Activated T-helper 2 cell treated with anti-CD3 and anti-CD28 coated beads, Interferon-gamma antibody, Interleukin-2, Interleukin-4, amounts not matched to agents 10 μg/mL and 5 μg/mL and 100 μg/mL, durations not matched to agents 14 hours and 24 hours and 36 hours (primary cell): ENCODE data around the gene CCDC190. TPM values are rescaled to one million over a fixed set of nuclear protein-coding genes. Genes with fewer than 3 reads are reported as not detected.
"Not testable (repeated sequence)": the region's sequence is repeated elsewhere in the genome, so short reads cannot be mapped to it uniquely, and the experiment has no call there.

ENCODE experiments used
- DNase-seq: peaks from one replicate; pipeline ENCODE4 v3.0.0; 2021; ENCODE audit warnings: low spot score
- H3K27ac Mint-ChIP-seq: one replicate; pipeline ENCODE4 v1.8.0; 2021; ENCODE audit warnings: mixed read lengths
- H3K27me3 Mint-ChIP-seq: one replicate; pipeline ENCODE4 v1.8.0; 2021; ENCODE audit warnings: low read depth, mixed read lengths
- H3K36me3 Mint-ChIP-seq: one replicate; pipeline ENCODE4 v1.8.0; 2021; ENCODE audit warnings: low read depth, mixed read lengths
- H3K4me1 Mint-ChIP-seq: one replicate; pipeline ENCODE4 v1.8.0; 2021; ENCODE audit warnings: low read depth, mixed read lengths
- H3K4me3 Mint-ChIP-seq: one replicate; pipeline ENCODE4 v1.8.0; 2021; ENCODE audit warnings: low read depth, mild to moderate bottlenecking, moderate library complexity, mixed read lengths
- H3K9me3 Mint-ChIP-seq: one replicate; pipeline ENCODE4 v1.8.0; 2021; ENCODE audit warnings: mixed read lengths
- intact Hi-C: fragments of 100-400 bp; cut with micrococcal nuclease; formaldehyde crosslinking; loops from one replicate; pipeline ENCODE4 v1.15.1; 2023
- total RNA-seq: library from RNA; stranded (reverse); gene quantifications from 2 replicates; pipeline ENCODE4 v1.2.3, GENCODE V29; 2022

The CCDC190 gene
- total RNA-seq, 1 donor from 2014 or later = not detected

- Mint-ChIP-seq H3K4me1 (no peaks in the 10 kb centered on the region), H3K27ac (no peak overlapping the region), H3K9me3 (no peaks in the 10 kb centered on the region), H3K4me3 (no peak overlapping the region), H3K36me3 (no peaks in the 10 kb centered on the region), H3K27me3 (peaks cover 6% of the 10 kb centered on the region)
- intact Hi-C loops = no loop called here
- no peak for DNase-seq
Measured at GRCh38 chr1:162892906-162893611, 32.1 kb upstream of the CCDC190 start.

- Mint-ChIP-seq H3K27me3 (peaks cover 6% of the 10 kb centered on the region), H3K27ac (no peak overlapping the region), H3K4me3 (no peak overlapping the region), H3K4me1 (no peaks in the 10 kb centered on the region), H3K9me3 (no peaks in the 10 kb centered on the region), H3K36me3 (no peaks in the 10 kb centered on the region)
- no peak for DNase-seq
- intact Hi-C loops = no loop called here
Measured at GRCh38 chr1:162889989-162890388, 29.0 kb upstream of the CCDC190 start.

- Mint-ChIP-seq H3K27me3 (no peaks in the 10 kb centered on the region), H3K9me3 (no peaks in the 10 kb centered on the region), H3K36me3 (no peaks in the 10 kb centered on the region), H3K27ac (no peak overlapping the region), H3K4me3 (no peak overlapping the region), H3K4me1 (no peaks in the 10 kb centered on the region)
- DNase-seq = no peak
- intact Hi-C loops = no loop called here
Measured at GRCh38 chr1:162886705-162887104, 25.7 kb upstream of the CCDC190 start.

GRCh38 chr1:162885265-162885664 lies 24.3 kb upstream of the CCDC190 start:
- intact Hi-C loops = no loop called here
- no peaks in the 10 kb centered on the region for H3K27me3 Mint-ChIP-seq
- H3K4me3 Mint-ChIP-seq = no peak overlapping the region
- no peaks in the 10 kb centered on the region for H3K4me1 Mint-ChIP-seq
- H3K36me3 Mint-ChIP-seq = no peaks in the 10 kb centered on the region
- no peaks in the 10 kb centered on the region for H3K9me3 Mint-ChIP-seq
- H3K27ac Mint-ChIP-seq = no peak overlapping the region
- no peak for DNase-seq

- H3K27me3 Mint-ChIP-seq = no peaks in the 10 kb centered on the region
- no peaks in the 10 kb centered on the region for H3K4me1 Mint-ChIP-seq
- no peak for DNase-seq
- H3K9me3 Mint-ChIP-seq = no peaks in the 10 kb centered on the region
- intact Hi-C loops = no loop called here
- H3K27ac Mint-ChIP-seq = no peak overlapping the region
- H3K36me3 Mint-ChIP-seq = no peaks in the 10 kb centered on the region
- H3K4me3 Mint-ChIP-seq = no peak overlapping the region
Measured at GRCh38 chr1:162884831-162885230, 23.9 kb upstream of the CCDC190 start.

GRCh38 chr1:162882248-162882674 lies 21.3 kb upstream of the CCDC190 start:
- intact Hi-C loops = no loop called here
- H3K27ac Mint-ChIP-seq = no peak overlapping the region
- H3K4me1 Mint-ChIP-seq = no peaks in the 10 kb centered on the region
- H3K27me3 Mint-ChIP-seq = peaks cover 8% of the 10 kb centered on the region
- no peaks in the 10 kb centered on the region for H3K36me3 Mint-ChIP-seq
- DNase-seq = no peak
- no peak overlapping the region for H3K4me3 Mint-ChIP-seq
- H3K9me3 Mint-ChIP-seq = no peaks in the 10 kb centered on the region

GRCh38 chr1:162881590-162881989 lies 20.6 kb upstream of the CCDC190 start:
- H3K36me3 Mint-ChIP-seq = no peaks in the 10 kb centered on the region
- H3K27ac Mint-ChIP-seq = no peak overlapping the region
- no peaks in the 10 kb centered on the region for H3K9me3 Mint-ChIP-seq
- H3K4me1 Mint-ChIP-seq = no peaks in the 10 kb centered on the region
- intact Hi-C loops = no loop called here
- DNase-seq = no peak
- peaks cover 9% of the 10 kb centered on the region for H3K27me3 Mint-ChIP-seq
- H3K4me3 Mint-ChIP-seq = no peak overlapping the region

GRCh38 chr1:162880617-162881016 lies 19.6 kb upstream of the CCDC190 start:
- H3K27me3 Mint-ChIP-seq, H3K9me3 Mint-ChIP-seq, intact Hi-C loops, H3K27ac Mint-ChIP-seq, H3K4me1 Mint-ChIP-seq, H3K4me3 Mint-ChIP-seq, DNase-seq, H3K36me3 Mint-ChIP-seq: not testable (repeated sequence)

- intact Hi-C loops = loop anchor here (2.0 kb wide), 1 partner anchor 297 kb away; no protein-coding TSS in a partner anchor
- no peak for DNase-seq
- Mint-ChIP-seq H3K4me1 (no peaks in the 10 kb centered on the region), H3K9me3 (no peaks in the 10 kb centered on the region), H3K4me3 (no peak overlapping the region), H3K27ac (no peak overlapping the region), H3K27me3 (peaks cover 25% of the 10 kb centered on the region), H3K36me3 (no peaks in the 10 kb centered on the region)
Measured at GRCh38 chr1:162878000-162878596, 17.1 kb upstream of the CCDC190 start.

GRCh38 chr1:162877412-162877811 lies 16.4 kb upstream of the CCDC190 start:
- peaks cover 28% of the 10 kb centered on the region for H3K27me3 Mint-ChIP-seq
- no peak overlapping the region for H3K4me3 Mint-ChIP-seq
- no peaks in the 10 kb centered on the region for H3K36me3 Mint-ChIP-seq
- no peak for DNase-seq
- H3K27ac Mint-ChIP-seq = no peak overlapping the region
- H3K4me1 Mint-ChIP-seq = no peaks in the 10 kb centered on the region
- H3K9me3 Mint-ChIP-seq = no peaks in the 10 kb centered on the region
- intact Hi-C loops = no loop called here

GRCh38 chr1:162876751-162877150 lies 15.8 kb upstream of the CCDC190 start:
- DNase-seq = no peak
- no peak overlapping the region for H3K4me3 Mint-ChIP-seq
- no peak overlapping the region for H3K27ac Mint-ChIP-seq
- H3K4me1 Mint-ChIP-seq = no peaks in the 10 kb centered on the region
- no peaks in the 10 kb centered on the region for H3K36me3 Mint-ChIP-seq
- peaks cover 30% of the 10 kb centered on the region for H3K27me3 Mint-ChIP-seq
- H3K9me3 Mint-ChIP-seq = no peaks in the 10 kb centered on the region
- intact Hi-C loops = no loop called here

GRCh38 chr1:162873671-162874666 lies 13.0 kb upstream of the CCDC190 start:
- Mint-ChIP-seq H3K9me3 (no peaks in the 10 kb centered on the region), H3K27ac (no peak overlapping the region), H3K4me1 (no peaks in the 10 kb centered on the region), H3K27me3 (peaks cover 33% of the 10 kb centered on the region), H3K36me3 (no peaks in the 10 kb centered on the region), H3K4me3 (no peak overlapping the region)
- no peak for DNase-seq
- intact Hi-C loops = no loop called here

- Mint-ChIP-seq H3K36me3 (no peaks in the 10 kb centered on the region), H3K27ac (no peak overlapping the region), H3K4me3 (no peak overlapping the region), H3K9me3 (no peaks in the 10 kb centered on the region), H3K27me3 (peaks cover 27% of the 10 kb centered on the region), H3K4me1 (no peaks in the 10 kb centered on the region)
- intact Hi-C loops = no loop called here
- DNase-seq = no peak
Measured at GRCh38 chr1:162872981-162873380, 12.0 kb upstream of the CCDC190 start.
